RWPE1 (cell line): ENCODE results near the gene WDR17.

ENCODE experiments used
- CTCF ChIA-PET: fragments of 350-600 bp; sonication (Branson Sonifier 250); formaldehyde crosslinking; extraction: SDS; loops from one replicate; lab custom pipeline; 2021; lab: Yijun Ruan, JAX
- POLR2A ChIA-PET: fragments of 400-600 bp; formaldehyde crosslinking; extraction: SDS; loops from one replicate; lab custom pipeline; 2020; ENCODE audit warnings: antibody characterized with exemption; ENCODE audit not compliant: low non-redundant PET; lab: Yijun Ruan, JAX
- DNase-seq: peaks from one replicate; pipeline ENCODE4 v3.0.0; 2012; ENCODE audit warnings: low spot score
- H3K27ac ChIP-seq: fragments of 450-650 bp; 2 replicates; pipeline ENCODE4 v1.5.1; 2017
- TF ChIP-seq, protein P1 (sequence below): fragments of 450-650 bp; conservative IDR thresholded peaks from 2 replicates; pipeline ENCODE4 v1.5.1; 2017; ENCODE audit warnings: low read depth, mild to moderate bottlenecking

The WDR17 gene

DNA sequence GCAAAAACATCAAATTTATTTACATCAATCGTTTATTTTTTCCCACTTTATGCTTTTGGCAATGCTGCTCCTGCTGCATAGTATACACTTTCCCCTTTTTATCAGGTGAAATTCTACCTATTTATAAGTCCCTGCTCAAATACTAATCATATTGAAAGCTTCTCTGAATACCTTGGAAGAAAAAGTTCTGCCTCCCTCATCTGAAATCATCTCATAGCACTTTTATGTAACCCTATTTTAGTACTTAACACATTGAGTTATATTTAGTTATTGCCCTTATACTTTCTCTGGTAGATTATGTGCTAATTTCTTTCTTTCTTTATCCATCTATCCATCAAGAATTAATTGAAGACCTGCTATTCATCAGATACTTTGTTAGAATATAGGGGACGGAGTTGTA is 1.1 kb upstream of the WDR17 start:
- DNase-seq, result no peak
- TF ChIP-seq, protein P1, sequence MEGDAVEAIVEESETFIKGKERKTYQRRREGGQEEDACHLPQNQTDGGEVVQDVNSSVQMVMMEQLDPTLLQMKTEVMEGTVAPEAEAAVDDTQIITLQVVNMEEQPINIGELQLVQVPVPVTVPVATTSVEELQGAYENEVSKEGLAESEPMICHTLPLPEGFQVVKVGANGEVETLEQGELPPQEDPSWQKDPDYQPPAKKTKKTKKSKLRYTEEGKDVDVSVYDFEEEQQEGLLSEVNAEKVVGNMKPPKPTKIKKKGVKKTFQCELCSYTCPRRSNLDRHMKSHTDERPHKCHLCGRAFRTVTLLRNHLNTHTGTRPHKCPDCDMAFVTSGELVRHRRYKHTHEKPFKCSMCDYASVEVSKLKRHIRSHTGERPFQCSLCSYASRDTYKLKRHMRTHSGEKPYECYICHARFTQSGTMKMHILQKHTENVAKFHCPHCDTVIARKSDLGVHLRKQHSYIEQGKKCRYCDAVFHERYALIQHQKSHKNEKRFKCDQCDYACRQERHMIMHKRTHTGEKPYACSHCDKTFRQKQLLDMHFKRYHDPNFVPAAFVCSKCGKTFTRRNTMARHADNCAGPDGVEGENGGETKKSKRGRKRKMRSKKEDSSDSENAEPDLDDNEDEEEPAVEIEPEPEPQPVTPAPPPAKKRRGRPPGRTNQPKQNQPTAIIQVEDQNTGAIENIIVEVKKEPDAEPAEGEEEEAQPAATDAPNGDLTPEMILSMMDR, result no peak
- POLR2A ChIA-PET, result interaction anchor here (1.2 kb wide), 1 partner anchor 66 kb away, joined by 17 read pairs; no protein-coding TSS in a partner anchor
- CTCF ChIA-PET, result no interaction called here
- no peak overlapping the region for H3K27ac ChIP-seq

DNA sequence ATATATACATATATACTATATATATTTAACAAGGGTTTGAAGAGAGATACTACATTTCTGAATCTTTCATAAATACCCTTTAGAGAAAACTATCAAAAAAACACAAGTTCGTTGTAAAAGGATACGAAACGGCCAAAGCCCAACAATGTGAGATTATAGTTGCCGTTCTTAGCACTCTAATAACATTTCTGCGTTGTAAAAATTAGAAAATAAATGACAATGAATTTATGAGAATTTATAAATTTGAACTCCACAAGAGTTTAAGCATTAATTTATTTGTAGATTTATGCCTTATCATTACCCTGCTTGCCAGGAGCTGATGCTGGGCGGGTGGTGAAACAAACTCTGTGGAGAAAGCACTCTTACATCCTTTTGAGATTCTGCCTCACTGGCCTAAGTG is 1.1 kb downstream of the WDR17 start:
- H3K27ac ChIP-seq, result no peak overlapping the region
- TF ChIP-seq, protein P1, result no peak
- ChIA-PET POLR2A (no interaction called here), CTCF (no interaction called here)
- no peak for DNase-seq

DNA sequence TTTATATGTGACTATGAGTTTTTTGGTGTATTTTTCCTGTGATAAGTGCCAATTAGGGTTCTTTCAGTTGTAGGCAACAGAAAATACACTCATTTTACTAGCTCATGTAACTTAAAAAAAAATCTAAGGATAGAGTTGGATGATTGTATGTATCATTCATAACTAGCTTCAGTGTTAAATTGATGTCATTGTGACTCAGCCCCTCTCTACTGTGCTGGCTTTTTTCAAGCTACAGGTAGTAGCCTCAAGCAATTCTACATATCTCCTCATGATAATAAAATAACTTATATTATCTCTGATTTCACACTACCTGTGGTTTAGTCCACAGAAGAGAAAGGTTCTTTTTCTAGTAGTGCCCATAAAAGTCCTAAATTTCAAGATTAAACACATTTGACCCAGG is 11.9 kb downstream of the WDR17 start:
- H3K27ac ChIP-seq, result no peak overlapping the region
- peak; percentile 6 for DNase-seq
- ChIA-PET CTCF (interaction anchor here (0.6 to 1.2 kb wide), 2 partner anchors 22 to 1121 kb away, joined by 3 read pairs; no protein-coding TSS in a partner anchor), POLR2A (no interaction called here)
- TF ChIP-seq, protein P1, result no peak

DNA sequence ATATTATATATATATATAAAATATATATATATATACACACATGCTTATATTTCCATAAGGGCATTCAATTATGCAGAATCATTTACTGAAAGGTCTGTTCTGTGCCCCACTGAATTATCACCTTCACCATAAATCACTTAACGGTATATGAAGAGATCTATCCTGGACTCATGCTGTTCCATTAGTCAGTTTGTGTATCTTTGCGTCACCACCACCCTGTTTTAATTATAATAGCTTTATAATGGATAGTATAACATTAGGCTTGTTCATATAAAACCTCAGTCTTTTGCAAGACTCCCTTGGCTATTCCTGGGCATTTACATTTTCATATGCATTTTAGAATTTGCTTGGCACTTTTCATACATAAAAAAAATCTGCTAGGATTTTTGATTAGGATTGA is 19.1 kb downstream of the WDR17 start:
- H3K27ac ChIP-seq, result no peak overlapping the region
- DNase-seq, result no peak
- POLR2A ChIA-PET, result no interaction called here
- TF ChIP-seq, protein P1, result no peak
- CTCF ChIA-PET, result no interaction called here

DNA sequence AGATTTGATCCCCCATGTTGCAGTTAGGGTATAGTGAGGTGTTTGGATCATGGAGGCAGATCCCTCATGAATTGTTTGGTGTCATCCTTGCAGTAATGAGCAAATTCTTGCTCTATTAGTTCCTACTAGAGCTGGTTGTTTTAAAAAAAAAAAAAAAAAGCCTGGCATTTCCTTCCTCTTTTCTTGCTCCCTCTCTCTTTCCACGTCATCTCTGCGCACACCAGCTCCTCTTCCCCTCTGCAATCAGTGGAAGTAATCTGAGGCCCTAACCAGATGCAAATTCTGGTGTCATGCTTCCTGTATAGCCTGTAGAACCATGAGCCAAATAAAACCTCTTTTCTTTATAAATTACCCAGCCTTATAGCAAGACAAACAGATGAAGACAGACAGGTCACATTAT is 24.5 kb downstream of the WDR17 start:
- TF ChIP-seq, protein P1, result no peak
- ChIA-PET CTCF (interaction anchor here (0.6 kb wide), 1 partner anchor 88 kb away, joined by 4 read pairs; no protein-coding TSS in a partner anchor), POLR2A (no interaction called here)
- DNase-seq, result no peak
- H3K27ac ChIP-seq, result no peak overlapping the region

DNA sequence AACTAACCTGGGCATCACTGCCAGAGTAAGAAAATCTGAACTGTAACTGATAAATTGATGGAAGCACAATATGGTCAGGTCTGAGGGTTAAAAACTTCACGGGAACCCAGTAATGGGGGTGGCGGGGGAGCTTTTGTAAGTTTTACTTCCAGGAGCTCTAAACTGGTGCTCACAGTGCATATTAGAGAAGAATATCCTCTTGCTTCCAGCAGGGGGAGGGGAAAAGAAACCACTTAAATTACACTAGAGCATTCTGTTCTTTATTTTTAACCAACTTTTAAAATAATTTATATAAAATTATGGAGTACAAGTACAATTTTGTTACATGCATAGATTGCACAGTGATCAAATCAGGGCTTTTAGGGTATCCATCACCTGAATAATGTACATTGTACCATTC is 33.7 kb downstream of the WDR17 start:
- CTCF ChIA-PET, result interaction anchor here (0.5 to 0.7 kb wide), 4 partner anchors 10 to 640 kb away, joined by 3 to 7 read pairs (median 4); no protein-coding TSS in a partner anchor
- no peak overlapping the region for H3K27ac ChIP-seq
- POLR2A ChIA-PET, result no interaction called here
- TF ChIP-seq, protein P1, result no peak
- no peak for DNase-seq
